GM19467 (cell line): ENCODE measurements around the gene STMP1.
"Not testable (repeated sequence)": the region's sequence is repeated elsewhere in the genome, so short reads cannot be mapped to it uniquely, and the experiment has no call there.

ENCODE experiments used
- ATAC-seq: cut with Tn5 transposase; IDR thresholded peaks from one replicate; pipeline ENCODE4 v1.9.1; 2021; ENCODE audit warnings: mild to moderate bottlenecking, moderate library complexity; ENCODE audit not compliant: unreplicated experiment

The STMP1 gene

DNA sequence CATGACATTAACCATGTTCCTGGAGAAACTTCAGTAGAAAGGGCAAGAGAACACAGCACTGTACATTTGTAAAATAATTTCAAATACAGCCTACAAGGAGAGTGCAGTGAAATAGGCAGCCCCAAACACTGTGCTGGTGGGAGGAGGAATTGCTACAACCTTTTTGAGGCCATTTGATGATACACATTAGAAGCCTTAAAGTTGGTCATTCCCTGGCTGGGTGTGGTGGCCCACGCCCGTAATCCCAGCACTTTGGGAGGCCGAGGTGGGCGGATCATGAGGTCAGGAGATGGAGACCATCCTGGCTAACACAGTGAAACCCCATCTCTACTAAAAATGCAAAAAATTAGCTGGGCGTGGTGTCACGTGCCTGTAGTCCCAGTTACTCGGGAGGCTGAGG, 30.3 kb downstream of the STMP1 start:
- not testable (repeated sequence) for ATAC-seq

DNA sequence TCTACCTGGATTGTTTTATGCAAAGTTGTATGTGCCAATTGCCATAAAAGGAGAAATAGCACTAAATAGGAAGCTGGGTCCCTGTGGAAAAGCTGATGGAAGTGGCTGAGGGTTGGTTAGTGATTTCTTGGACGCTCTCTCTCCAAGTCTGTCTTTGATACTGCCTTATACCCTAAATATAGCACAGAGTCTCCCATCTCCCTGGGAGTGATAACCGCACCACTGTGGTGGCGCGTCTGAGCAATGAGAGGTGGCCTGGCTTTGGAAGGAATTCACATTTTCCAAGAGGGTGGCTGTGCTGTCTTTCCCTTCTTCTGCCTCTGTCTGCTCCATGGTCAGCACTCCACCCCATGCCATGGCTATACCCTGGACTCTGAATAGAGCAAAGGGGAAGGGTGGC, 31.2 kb downstream of the STMP1 start:
- ATAC-seq = no peak

DNA sequence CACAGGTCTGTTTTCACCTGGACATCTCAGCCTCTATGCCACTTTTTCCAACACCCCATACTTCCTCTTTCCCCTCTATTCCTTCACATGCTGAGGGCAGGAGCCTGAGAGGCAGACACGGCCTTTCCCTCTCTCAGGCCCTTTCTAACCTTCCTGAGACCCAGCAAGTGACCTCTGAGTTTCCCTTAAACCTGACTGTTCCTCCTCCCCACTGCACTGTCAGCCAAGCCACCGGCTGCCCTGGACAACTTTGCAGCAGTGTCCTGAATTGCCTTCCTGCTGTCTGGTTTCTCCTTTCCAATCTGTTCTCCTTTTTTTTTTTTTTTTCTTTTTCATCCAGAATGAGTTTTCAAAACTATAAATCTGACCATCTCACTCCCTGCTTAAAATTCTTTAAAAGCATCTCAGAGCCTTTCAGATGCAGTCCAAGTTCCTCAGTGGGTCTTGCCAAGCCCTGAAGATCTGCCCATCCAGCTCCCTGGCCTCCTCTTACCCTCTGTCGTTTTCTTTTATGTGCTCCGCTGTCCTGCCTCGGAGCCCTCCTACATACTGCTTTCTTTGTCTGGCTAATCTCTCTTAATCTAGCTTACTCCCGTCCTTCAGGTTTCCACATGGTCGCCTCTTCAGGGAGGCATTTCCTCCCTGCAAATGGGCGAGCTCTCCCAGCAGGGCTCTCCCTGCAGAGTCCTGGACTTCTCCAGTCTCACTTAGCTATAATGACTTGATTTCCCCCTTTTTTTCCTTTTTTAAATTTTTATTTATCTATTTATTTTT, 35.1 kb downstream of the STMP1 start:
- no peak for ATAC-seq

DNA sequence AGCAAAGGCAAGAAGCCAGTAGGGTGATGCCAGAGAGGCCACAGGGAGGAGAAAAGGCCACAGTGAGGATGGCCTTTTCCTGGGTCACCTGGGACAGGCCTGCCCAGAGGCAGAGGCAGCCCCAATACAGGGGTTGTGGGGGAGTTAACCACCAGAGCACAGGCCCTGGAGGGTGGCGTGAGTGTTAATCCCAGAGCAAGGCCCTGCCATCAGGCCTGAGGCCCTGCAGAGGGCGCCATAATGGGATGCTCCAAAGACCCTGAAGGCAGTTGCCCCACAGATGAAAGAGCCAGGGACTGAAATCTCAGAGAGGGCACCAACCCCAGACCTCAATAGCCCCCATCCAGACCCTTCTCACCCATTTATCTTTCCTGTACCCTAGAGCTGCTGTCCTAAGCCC, 41.8 kb downstream of the STMP1 start:
- no peak for ATAC-seq

DNA sequence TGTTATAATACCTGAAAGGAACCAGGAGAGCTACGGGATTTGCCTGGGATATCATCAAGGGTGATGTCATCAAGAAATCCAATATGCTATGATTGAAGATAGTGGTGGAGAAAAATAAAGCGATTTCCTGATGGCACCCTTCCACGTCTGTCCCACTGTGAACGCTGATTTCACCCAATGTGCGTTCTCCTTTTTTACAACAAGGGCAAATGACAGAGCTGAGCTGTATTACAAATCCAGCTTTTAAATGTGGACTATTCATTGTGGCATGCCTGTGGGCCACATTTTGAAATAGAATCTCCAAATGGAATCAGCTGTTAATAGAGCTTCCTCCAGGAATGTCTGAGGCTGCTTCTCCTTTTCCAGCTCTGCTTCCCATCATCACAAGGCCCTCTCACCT, 42.4 kb downstream of the STMP1 start:
- ATAC-seq = no peak

DNA sequence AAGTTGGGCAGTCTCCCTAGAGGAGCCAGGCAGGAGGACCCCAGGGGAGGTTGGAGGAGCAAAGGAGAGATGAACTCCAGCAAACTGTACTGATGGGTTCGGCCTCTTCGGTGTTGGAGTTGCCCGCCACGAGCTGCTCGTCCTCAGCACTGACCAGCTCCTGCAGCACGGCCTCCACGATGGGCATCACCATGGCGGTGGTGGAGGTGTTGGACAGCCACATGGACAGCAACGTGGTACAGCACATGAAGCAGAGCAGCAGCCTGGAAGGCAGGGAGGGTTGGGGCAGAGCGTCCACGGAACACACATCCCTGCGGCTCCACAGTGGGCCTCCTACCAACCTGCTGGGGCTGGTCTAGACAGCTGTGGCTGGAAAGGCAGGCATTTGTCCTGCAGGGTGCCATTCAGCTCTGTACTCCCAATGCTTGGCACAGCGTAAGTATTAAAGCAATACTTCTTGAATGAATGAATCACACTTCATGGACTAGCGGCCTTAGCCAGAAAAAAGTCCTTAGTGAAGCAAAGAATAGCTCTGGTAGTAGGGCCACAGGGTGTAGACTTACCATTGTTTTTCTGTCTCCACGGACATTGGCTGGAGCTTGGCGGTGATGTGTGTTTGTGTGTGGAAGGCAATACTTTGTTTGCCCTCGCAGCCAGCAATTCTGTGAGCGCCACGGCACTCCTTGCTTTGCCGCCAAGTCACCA, 43.9 kb downstream of the STMP1 start:
- ATAC-seq = no peak

DNA sequence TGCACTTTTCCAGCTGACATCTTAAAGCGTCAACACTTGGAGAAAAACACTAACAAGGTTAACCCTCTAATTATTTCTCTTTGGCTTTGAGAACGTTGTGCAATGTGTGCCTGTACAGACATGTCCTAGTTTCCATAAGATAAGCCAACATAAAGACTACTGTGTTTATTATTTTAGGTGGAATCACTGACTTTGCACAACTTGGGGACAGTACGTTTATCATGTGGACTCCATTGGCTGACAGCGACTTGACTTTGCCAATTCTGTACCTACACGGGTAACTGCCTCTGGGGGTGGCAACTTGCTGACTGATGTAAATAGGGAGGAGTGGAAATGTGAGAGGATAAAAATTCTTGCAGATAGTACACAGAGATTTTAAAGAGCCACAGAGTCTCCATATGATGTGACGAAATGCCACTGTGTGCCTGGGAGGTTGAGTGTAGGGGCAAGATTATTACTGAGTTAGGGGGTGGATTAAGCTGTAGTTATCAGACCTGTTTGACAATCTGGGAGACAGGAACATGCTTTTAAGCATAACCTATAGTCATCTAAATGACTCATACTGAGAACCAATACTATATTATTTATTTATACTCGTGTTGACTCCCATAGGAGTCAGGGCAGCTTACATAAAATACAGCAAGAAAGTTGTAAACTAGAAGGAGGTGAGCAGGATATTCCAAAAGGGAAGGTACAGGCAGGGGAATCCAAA, 44.7 kb downstream of the STMP1 start:
- ATAC-seq = no peak

DNA sequence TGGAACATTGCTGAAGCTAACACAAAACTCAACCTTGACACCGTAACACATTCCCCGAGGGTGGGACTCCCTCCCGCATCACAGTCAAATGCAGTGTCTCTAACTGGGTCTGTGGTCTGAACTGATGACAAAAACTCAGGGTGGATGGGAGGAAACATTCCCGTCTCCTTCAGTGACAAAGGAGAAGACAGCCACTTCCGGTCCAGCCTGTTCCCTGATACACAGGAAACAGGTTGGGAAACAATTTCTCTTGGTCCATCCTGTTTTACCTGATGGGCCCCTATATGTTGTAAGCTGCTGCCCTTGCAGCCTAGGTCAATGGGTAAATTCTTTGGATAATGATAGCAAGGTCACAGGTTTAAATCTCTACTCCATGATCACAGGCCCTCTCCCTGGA, 45.3 kb downstream of the STMP1 start:
- no peak for ATAC-seq

DNA sequence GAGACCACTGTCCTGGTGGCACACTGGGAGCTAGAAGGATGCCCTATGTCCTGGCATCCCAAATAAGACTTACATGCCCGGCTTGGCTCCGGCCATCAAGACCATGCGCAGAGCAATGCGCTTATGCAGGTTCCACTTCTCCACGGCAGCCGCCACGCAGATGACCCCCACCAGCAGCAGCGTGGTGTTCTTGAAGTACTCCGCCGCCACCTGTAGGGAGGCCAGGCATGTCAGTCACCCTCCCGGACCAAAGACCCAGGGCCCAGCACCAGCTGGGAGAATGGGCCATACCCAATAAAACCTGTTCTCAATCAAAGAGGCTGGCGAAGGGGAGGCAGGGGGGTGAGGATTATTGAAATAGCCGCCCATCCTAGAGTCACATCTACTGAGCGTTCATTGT, 45.7 kb downstream of the STMP1 start:
- no peak for ATAC-seq

DNA sequence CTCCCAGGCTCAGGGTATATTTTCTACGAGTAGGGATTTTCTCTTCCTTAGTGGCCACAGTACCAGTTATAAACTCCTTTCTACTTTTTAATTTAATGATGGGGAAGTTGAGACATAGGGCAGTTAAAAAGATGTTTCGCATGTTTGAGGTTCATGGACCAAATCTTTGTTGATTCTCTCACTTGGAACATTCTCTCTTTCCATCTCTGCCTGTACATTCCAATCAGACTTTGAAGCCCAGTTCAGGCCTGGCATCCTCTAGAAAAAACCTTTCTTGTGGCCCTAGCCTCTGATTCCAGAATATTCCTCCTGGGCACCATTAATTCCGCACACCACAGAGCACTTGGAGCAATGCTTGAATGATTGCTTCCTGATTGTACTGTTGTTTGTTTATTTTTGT, 47.2 kb downstream of the STMP1 start:
- ATAC-seq = no peak

DNA sequence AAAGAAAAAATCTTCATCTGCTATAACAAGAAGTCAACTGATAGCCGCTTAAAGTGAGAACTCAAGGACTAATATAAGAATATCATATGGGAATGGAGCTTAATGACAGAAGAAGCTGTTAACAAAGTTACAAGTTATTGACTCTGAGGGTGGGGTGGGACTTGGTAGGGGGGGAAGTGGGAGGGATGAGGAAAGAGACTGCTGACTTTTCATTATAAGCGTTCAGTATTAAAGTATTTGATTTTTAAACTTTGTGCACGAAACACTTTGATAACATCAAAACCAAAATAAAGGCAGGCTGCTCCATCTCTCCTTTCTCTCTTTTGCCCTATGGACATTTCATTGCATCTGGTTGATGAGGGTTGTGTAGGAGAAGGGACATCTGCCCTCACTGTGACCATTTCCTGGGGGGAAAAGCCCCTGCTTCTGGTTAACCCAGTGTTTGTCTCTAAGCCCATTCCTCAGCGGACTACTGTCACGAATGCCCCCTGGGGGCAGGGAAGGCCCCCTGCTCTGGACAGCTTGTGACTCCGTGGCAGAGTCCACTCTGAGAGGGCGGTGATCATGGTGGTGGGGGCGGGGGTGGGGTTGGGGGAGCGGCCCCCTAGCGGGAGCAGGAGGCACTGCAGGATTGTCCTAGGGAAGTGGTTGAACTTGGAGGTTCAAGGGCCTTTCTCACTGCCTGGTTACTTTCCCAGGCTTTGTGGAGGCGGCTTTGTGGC, 48.3 kb downstream of the STMP1 start:
- no peak for ATAC-seq

DNA sequence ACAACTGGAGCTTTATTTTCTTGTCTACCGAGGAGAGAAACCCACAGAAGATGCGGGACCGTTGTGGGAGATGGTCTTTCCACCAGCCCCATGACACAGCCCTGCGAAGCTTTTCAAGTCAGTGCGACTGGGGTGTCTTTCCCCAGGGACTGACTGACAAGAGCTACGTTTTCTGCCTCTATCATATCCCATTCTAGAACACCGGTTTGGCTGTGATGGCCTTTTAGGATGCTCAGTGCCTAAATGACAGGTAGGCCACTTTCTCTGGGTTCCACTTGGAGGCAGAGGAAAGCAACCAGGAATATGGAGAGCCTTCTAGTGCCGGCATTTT, 48.8 kb downstream of the STMP1 start:
- ATAC-seq = no peak

DNA sequence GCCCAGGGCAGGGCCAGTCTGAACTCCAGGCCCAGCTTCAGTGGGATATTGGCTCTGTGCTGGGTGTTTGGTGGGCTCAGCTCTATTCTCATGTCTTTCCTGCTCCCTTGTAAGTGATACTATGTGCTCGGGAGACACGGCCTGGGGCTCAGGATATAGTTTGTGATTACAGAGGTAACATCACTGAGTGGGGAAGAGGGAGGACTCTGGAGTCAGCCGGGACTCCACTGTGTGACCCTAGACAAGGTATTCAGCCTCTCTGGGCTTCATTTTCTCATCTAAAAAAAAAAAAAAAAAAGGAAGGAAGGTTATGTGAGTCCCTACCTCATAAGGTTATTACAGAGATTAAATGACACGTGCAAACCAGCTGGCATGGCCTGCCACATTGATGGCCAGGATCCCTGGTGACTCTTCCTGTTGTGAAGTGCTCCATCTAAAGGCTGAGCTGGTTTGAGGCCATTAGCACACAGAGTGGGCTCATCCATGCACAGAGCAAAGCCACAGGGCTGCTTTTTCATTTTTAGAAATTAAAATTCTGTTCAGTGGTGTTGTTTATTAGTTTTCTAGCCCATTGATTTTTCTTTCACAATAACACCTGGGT, 50.0 kb downstream of the STMP1 start:
- no peak for ATAC-seq

DNA sequence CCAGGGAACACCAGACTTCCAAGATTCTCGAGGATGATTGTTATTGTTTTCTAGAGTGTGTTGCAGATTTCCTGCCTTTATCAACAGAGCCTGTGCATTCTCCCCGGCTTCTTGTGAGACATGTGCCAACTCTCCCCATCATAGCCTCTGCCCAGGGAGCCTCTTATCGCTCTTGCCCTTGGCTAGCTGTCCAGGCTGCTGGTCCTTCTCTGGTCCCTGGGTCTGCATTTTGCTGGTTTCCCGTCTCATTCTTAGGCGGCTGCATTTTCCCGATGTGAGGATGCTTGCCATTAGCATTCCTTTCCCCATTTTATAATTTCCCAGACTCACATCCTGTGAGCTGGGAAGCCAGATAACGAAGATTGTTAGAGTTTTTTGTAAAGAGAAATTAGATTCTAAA, 50.5 kb downstream of the STMP1 start:
- no peak for ATAC-seq

DNA sequence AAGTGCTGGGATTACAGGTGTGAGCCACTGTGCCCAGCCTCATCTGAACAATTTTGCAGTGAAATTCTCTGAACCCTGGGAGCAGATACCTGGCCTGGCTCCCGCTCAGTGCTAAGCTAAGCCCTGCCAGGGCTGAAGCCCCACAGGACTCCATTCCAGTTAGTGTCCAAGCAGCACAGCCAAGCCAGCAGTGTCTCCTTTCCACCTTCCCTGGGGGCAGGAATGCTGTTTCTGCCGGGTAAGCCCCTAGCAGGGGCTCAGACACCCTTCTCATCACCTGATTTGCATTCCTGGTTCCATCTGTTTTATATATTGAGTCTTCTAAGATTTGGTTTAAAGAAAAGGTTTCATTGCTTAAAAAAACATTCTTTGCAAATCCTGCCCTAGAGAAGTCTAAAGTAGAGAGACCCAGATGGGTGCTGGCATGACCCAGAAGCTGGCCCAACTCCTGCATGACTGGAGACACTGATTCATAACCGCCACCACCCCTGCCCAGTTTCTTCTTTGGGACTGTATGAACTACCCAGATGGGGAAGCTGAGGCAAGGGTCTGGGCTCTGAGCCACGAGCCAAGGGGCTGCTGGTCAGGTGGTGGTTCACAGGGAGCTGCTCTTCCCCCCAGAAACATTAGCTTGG, 51.6 kb downstream of the STMP1 start:
- no peak for ATAC-seq

DNA sequence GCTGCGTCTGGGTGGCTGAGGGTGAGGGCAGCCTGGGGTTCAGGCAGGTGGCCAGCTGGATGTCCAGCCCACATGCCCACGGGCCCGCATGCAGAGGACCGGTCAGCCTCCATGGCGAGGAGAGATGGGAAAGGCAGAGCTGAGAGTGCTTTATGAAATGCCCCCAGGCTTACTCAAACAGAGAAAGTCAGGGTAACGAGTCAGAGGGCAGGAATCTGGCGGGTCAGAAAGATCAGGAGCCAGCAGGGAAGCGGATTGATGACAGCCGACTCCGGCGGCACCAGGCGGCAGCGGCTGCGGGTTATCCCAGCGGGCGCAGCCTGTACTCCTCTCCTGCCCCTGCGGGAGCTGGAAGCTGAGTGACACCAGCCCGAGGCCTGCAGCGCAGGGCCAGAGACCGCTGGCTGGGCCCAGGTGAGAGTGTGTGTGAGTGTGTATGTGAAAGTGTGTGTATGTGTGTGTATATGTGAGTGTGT, 52.3 kb downstream of the STMP1 start:
- ATAC-seq = no peak

DNA sequence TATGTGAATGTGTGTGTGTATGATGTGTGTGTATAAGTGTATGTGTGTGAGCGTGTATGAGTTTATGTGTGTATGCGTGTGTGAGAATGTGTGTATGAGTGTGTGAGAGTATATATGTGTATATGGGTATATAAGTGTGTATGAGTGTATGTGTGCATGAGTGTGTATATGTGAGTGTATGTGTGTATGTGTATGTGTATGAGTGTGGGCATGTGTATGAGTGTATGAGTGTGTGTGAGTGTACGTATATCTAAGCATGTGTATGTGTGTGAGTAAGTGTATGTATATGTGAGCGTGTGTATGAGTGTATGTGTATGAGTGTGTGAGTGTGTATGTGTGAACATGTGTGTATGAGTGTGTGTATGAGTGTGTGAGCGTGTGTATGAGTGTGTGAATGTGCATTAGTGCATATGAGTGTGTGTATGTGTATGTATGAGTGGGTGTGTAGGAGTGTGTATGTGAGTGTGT, 52.8 kb downstream of the STMP1 start:
- ATAC-seq = no peak

DNA sequence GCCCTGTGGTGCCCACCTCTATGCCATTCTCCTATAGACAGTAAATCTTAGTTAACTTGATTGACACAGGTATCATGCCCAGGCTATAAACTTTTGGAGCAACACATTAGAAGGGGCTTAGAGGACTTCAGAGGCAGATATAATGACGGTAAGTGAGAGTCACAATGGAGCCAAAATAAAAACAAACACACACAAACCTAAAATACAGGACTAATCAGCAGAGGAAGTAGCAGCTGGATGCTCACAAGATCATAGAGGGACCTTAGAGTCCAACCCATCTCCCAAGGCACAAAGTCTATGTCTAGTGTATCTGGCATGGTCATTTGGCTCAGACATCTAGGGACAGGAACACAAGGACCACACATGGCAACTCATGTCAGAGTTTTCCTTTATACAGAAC, 53.4 kb downstream of the STMP1 start:
- ATAC-seq = no peak

DNA sequence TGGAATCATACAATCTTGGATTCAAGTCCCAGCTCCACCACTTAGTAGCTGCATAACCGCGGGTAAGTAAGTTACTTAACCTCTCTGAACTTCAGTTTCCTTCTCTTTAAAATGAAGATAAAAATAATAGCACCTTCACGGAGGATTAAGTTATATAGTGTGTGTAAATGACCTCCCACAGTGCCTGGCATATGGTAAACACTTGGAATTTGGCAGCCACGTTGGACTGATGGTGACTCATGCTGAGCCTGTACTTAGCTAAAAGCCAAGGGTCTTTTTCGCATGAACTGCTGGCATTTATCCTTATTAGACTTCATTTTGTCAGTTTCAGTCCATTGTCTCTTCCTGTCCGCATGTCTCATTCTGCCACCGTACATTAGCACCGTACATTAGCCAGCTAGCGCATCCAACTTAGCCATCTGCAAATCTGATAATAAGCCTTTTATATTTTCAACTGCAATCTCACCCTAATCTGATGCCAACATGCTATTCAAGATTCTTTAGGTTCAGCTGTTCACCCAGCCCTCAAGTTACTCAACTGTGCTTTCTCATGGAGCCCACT, 54.4 kb downstream of the STMP1 start:
- ATAC-seq = no peak

DNA sequence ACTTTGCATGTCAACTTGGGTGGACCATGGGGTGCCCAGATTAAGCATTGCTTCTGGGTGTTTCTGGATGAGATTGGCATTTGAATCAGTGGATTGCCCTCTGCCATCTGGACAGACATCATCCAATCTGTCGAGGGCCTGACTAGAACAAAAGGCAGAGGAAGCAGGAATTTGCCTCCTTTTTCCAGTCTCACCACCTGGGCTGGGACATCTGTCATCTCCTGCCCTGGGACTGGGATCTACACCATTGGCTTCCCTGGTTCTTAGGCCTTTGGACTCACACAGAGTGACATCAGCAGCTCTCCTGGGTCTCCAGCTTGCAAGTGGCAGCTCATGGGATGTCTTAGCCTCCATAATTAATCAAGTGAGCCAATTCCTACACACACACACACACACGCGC, 55.4 kb downstream of the STMP1 start:
- no peak for ATAC-seq
